ENCODE data around the gene CRYGC.

The CRYGC gene

DNA sequence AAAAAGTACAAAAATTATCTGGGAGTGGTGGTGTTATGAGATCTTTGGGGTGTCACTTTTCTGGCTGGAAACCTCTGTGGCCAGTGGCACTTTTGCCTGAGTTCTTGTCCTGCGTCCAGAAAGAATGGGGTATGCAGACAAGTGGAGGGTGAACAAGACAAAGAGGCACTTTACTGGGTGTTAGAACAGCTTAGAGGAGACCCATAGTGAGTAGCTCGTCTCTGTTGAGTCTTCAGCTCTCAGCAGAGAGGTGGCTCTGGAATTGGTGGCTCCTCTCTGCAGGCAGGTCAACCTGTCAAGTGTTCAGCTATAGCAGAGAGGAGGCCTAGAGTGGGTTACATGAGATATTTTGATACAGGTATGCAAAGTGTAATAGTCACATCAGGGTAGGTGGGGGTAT is 31.4 kb downstream of the CRYGC start:
- POLR2A ChIA-PET = no interaction called here
- CTCF ChIA-PET = no interaction called here

DNA sequence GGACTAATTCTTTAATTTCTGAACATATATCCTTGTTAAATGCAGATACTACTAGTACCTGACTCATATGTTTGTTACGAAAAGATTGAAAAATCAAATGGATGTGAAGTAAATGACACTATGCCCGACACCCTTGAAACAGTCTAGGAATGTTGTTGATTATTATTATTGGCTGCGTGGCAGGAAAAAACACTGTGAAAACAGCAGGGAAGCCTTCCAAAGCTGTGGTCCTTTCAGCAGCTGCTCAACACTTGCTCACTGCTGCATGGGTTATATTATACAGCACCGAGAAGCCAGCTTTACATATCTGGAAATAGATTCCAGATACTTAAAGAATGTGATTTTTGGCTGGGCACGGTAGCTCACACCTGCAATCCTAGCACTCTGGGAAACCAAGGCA is 31.8 kb downstream of the CRYGC start:
- no peak overlapping the region for H3K4me3 ChIP-seq (ENCODE audit: low read depth, low read length)
- H3K36me3 ChIP-seq (ENCODE audit: control insufficient read depth in 2 of 2, insufficient read depth in 1 of 2, low read length in 2 of 2) = no peaks in the 10 kb centered on the region
- H3K9me3 ChIP-seq (ENCODE audit: control insufficient read depth, insufficient read depth, low read depth, low read length) = no peaks in the 10 kb centered on the region
- POLR2A ChIA-PET = no interaction called here
- CTCF ChIA-PET = no interaction called here
- H3K4me1 ChIP-seq (ENCODE audit: control insufficient read depth, insufficient read depth, low read length) = no peaks in the 10 kb centered on the region
- H3K27ac ChIP-seq (ENCODE audit: extremely low read depth, low read depth, low read length) = no peak overlapping the region
- TF ChIP-seq, protein P1, sequence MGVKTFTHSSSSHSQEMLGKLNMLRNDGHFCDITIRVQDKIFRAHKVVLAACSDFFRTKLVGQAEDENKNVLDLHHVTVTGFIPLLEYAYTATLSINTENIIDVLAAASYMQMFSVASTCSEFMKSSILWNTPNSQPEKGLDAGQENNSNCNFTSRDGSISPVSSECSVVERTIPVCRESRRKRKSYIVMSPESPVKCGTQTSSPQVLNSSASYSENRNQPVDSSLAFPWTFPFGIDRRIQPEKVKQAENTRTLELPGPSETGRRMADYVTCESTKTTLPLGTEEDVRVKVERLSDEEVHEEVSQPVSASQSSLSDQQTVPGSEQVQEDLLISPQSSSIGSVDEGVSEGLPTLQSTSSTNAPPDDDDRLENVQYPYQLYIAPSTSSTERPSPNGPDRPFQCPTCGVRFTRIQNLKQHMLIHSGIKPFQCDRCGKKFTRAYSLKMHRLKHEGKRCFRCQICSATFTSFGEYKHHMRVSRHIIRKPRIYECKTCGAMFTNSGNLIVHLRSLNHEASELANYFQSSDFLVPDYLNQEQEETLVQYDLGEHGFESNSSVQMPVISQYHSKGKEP (tag by site-specific recombination; IDR thresholded peaks at IDR 0.05) = no peak
- no peak for TF ChIP-seq ZNF792 (tag by site-specific recombination; IDR thresholded peaks at IDR 0.05)
- TF ChIP-seq, protein P2, sequence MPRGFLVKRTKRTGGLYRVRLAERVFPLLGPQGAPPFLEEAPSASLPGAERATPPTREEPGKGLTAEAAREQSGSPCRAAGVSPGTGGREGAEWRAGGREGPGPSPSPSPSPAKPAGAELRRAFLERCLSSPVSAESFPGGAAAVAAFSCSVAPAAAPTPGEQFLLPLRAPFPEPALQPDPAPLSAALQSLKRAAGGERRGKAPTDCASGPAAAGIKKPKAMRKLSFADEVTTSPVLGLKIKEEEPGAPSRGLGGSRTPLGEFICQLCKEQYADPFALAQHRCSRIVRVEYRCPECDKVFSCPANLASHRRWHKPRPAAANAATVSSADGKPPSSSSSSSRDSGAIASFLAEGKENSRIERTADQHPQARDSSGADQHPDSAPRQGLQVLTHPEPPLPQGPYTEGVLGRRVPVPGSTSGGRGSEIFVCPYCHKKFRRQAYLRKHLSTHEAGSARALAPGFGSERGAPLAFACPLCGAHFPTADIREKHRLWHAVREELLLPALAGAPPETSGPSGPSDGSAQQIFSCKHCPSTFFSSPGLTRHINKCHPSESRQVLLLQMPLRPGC (tag by site-specific recombination; IDR thresholded peaks at IDR 0.05) = no peak
- TF ChIP-seq ZNF175 (tag by site-specific recombination; IDR thresholded peaks at IDR 0.05) = no peak
- no peak for TF ChIP-seq ZNF426 (tag by site-specific recombination; IDR thresholded peaks at IDR 0.05)
- no peak for TF ChIP-seq ZNF777 (tag by site-specific recombination; IDR thresholded peaks at IDR 0.05; ENCODE audit: borderline replicate concordance)
- TF ChIP-seq ZNF311 (tag by site-specific recombination; IDR thresholded peaks at IDR 0.05; ENCODE audit: borderline replicate concordance) = no peak
- TF ChIP-seq, protein P3, sequence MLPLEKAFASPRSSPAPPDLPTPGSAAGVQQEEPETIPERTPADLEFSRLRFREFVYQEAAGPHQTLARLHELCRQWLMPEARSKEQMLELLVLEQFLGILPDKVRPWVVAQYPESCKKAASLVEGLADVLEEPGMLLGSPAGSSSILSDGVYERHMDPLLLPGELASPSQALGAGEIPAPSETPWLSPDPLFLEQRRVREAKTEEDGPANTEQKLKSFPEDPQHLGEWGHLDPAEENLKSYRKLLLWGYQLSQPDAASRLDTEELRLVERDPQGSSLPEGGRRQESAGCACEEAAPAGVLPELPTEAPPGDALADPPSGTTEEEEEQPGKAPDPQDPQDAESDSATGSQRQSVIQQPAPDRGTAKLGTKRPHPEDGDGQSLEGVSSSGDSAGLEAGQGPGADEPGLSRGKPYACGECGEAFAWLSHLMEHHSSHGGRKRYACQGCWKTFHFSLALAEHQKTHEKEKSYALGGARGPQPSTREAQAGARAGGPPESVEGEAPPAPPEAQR (tag by site-specific recombination; IDR thresholded peaks at IDR 0.05) = no peak
- no peak for TF ChIP-seq ZFP41 (tag by site-specific recombination; IDR thresholded peaks at IDR 0.05; ENCODE audit: borderline replicate concordance)
- TF ChIP-seq, protein P4, sequence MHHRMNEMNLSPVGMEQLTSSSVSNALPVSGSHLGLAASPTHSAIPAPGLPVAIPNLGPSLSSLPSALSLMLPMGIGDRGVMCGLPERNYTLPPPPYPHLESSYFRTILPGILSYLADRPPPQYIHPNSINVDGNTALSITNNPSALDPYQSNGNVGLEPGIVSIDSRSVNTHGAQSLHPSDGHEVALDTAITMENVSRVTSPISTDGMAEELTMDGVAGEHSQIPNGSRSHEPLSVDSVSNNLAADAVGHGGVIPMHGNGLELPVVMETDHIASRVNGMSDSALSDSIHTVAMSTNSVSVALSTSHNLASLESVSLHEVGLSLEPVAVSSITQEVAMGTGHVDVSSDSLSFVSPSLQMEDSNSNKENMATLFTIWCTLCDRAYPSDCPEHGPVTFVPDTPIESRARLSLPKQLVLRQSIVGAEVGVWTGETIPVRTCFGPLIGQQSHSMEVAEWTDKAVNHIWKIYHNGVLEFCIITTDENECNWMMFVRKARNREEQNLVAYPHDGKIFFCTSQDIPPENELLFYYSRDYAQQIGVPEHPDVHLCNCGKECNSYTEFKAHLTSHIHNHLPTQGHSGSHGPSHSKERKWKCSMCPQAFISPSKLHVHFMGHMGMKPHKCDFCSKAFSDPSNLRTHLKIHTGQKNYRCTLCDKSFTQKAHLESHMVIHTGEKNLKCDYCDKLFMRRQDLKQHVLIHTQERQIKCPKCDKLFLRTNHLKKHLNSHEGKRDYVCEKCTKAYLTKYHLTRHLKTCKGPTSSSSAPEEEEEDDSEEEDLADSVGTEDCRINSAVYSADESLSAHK (tag by site-specific recombination; IDR thresholded peaks at IDR 0.05) = no peak

More for the DNA sequence above, 31.4 kb downstream of the CRYGC start:
- H3K9me3 ChIP-seq (ENCODE audit: control insufficient read depth, insufficient read depth, low read depth, low read length) = no peaks in the 10 kb centered on the region
- TF ChIP-seq IKZF3 (tag by site-specific recombination; IDR thresholded peaks at IDR 0.05) = no peak
- TF ChIP-seq ZNF837 (tag by site-specific recombination; IDR thresholded peaks at IDR 0.05) = no peak
- TF ChIP-seq, protein P5, sequence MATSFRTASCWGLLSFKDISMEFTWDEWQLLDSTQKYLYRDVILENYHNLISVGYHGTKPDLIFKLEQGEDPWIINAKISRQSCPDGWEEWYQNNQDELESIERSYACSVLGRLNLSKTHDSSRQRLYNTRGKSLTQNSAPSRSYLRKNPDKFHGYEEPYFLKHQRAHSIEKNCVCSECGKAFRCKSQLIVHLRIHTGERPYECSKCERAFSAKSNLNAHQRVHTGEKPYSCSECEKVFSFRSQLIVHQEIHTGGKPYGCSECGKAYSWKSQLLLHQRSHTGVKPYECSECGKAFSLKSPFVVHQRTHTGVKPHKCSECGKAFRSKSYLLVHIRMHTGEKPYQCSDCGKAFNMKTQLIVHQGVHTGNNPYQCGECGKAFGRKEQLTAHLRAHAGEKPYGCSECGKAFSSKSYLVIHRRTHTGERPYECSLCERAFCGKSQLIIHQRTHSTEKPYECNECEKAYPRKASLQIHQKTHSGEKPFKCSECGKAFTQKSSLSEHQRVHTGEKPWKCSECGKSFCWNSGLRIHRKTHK (tag by site-specific recombination; IDR thresholded peaks at IDR 0.05) = no peak
- TF ChIP-seq, protein P6, sequence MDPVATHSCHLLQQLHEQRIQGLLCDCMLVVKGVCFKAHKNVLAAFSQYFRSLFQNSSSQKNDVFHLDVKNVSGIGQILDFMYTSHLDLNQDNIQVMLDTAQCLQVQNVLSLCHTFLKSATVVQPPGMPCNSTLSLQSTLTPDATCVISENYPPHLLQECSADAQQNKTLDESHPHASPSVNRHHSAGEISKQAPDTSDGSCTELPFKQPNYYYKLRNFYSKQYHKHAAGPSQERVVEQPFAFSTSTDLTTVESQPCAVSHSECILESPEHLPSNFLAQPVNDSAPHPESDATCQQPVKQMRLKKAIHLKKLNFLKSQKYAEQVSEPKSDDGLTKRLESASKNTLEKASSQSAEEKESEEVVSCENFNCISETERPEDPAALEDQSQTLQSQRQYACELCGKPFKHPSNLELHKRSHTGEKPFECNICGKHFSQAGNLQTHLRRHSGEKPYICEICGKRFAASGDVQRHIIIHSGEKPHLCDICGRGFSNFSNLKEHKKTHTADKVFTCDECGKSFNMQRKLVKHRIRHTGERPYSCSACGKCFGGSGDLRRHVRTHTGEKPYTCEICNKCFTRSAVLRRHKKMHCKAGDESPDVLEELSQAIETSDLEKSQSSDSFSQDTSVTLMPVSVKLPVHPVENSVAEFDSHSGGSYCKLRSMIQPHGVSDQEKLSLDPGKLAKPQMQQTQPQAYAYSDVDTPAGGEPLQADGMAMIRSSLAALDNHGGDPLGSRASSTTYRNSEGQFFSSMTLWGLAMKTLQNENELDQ (tag by site-specific recombination; IDR thresholded peaks at IDR 0.05; ENCODE audit: low read depth) = no peak
- no peak for TF ChIP-seq ZNF140 (tag by site-specific recombination; IDR thresholded peaks at IDR 0.05)
- TF ChIP-seq ZNF23 (tag by site-specific recombination; IDR thresholded peaks at IDR 0.05; ENCODE audit: borderline replicate concordance) = no peak
- TF ChIP-seq, protein P7, sequence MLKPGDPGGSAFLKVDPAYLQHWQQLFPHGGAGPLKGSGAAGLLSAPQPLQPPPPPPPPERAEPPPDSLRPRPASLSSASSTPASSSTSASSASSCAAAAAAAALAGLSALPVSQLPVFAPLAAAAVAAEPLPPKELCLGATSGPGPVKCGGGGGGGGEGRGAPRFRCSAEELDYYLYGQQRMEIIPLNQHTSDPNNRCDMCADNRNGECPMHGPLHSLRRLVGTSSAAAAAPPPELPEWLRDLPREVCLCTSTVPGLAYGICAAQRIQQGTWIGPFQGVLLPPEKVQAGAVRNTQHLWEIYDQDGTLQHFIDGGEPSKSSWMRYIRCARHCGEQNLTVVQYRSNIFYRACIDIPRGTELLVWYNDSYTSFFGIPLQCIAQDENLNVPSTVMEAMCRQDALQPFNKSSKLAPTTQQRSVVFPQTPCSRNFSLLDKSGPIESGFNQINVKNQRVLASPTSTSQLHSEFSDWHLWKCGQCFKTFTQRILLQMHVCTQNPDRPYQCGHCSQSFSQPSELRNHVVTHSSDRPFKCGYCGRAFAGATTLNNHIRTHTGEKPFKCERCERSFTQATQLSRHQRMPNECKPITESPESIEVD (tag by site-specific recombination; IDR thresholded peaks at IDR 0.05) = no peak
- TF ChIP-seq, protein P8, sequence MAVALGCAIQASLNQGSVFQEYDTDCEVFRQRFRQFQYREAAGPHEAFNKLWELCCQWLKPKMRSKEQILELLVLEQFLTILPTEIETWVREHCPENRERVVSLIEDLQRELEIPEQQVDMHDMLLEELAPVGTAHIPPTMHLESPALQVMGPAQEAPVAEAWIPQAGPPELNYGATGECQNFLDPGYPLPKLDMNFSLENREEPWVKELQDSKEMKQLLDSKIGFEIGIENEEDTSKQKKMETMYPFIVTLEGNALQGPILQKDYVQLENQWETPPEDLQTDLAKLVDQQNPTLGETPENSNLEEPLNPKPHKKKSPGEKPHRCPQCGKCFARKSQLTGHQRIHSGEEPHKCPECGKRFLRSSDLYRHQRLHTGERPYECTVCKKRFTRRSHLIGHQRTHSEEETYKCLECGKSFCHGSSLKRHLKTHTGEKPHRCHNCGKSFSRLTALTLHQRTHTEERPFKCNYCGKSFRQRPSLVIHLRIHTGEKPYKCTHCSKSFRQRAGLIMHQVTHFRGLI (tag by site-specific recombination; IDR thresholded peaks at IDR 0.05) = no peak
- no peak for TF ChIP-seq BCL11A (tag by site-specific recombination; IDR thresholded peaks at IDR 0.05; ENCODE audit: low read depth)
- TF ChIP-seq ZNF324 (tag by site-specific recombination; IDR thresholded peaks at IDR 0.05) = no peak
- TF ChIP-seq GLI4 (tag by site-specific recombination; IDR thresholded peaks at IDR 0.05) = no peak
- TF ChIP-seq ZNF350 (tag by site-specific recombination; IDR thresholded peaks at IDR 0.05) = no peak
- no peak for TF ChIP-seq GFI1B (tag by site-specific recombination; IDR thresholded peaks at IDR 0.05)
- TF ChIP-seq ZNF10 (tag by site-specific recombination; IDR thresholded peaks at IDR 0.05) = no peak
- no peaks in the 10 kb centered on the region for H3K36me3 ChIP-seq (ENCODE audit: control insufficient read depth in 2 of 2, insufficient read depth in 1 of 2, low read length in 2 of 2)
- no peaks in the 10 kb centered on the region for H3K4me1 ChIP-seq (ENCODE audit: control insufficient read depth, insufficient read depth, low read length)
- no peak overlapping the region for H3K27ac ChIP-seq (ENCODE audit: extremely low read depth, low read depth, low read length)
- H3K4me3 ChIP-seq (ENCODE audit: low read depth, low read length) = no peak overlapping the region
